Pulmonary artery endothelial cell (primary cell): ENCODE measurements around the gene CAB39. TPM values are rescaled to one million over a fixed set of nuclear protein-coding genes. Genes with fewer than 3 reads are reported as not detected.

ENCODE experiments used
- DNase-seq: peaks from one replicate; pipeline ENCODE4 v3.0.0-alpha.2; 2011; ENCODE audit warnings: low read depth, low spot score
- total RNA-seq: library from RNA; depleted of rRNA; stranded (reverse); fragments of >200 nt; gene quantifications from 2 replicates; pipeline ENCODE4 v1.2.3, GENCODE V29; 2014

Gene CAB39
- total RNA-seq, 1 donor from 2014 or later: 70.8 TPM

- DNase-seq: no peak
Measured at GRCh38 chr2:230781130-230781797, 68.6 kb downstream of the CAB39 start.

- no peak for DNase-seq
Measured at GRCh38 chr2:230783101-230783500, 70.5 kb downstream of the CAB39 start.

GRCh38 chr2:230784795-230785194 lies 72.2 kb downstream of the CAB39 start:
- DNase-seq: no peak

- DNase-seq: no peak
Measured at GRCh38 chr2:230785346-230785745, 72.7 kb downstream of the CAB39 start.

GRCh38 chr2:230787101-230787500 lies 74.5 kb downstream of the CAB39 start:
- DNase-seq: no peak

GRCh38 chr2:230788554-230789175 lies 76.0 kb downstream of the CAB39 start:
- no peak for DNase-seq

- no peak for DNase-seq
Measured at GRCh38 chr2:230790981-230791380, 78.3 kb downstream of the CAB39 start.

GRCh38 chr2:230793572-230794359 lies 81.1 kb downstream of the CAB39 start:
- DNase-seq: peak; percentile 94

GRCh38 chr2:230794497-230794896 lies 81.9 kb downstream of the CAB39 start:
- DNase-seq: no peak

- DNase-seq: no peak
Measured at GRCh38 chr2:230795856-230796255, 83.2 kb downstream of the CAB39 start.

GRCh38 chr2:230796280-230796862 lies 83.7 kb downstream of the CAB39 start:
- no peak for DNase-seq

- no peak for DNase-seq
Measured at GRCh38 chr2:230797515-230798495, 85.2 kb downstream of the CAB39 start.

GRCh38 chr2:230798769-230799399 lies 86.2 kb downstream of the CAB39 start:
- no peak for DNase-seq

GRCh38 chr2:230805353-230806017 lies 92.8 kb downstream of the CAB39 start:
- DNase-seq: no peak

- no peak for DNase-seq
Measured at GRCh38 chr2:230807729-230808128, 95.1 kb downstream of the CAB39 start.

GRCh38 chr2:230809015-230809414 lies 96.4 kb downstream of the CAB39 start:
- DNase-seq: no peak

- DNase-seq: no peak
Measured at GRCh38 chr2:230809677-230810251, 97.1 kb downstream of the CAB39 start.

- no peak for DNase-seq
Measured at GRCh38 chr2:230811508-230811907, 98.9 kb downstream of the CAB39 start.

- no peak for DNase-seq
Measured at GRCh38 chr2:230812033-230812432, 99.4 kb downstream of the CAB39 start.
